Osteoblast (primary cell): ENCODE measurements around the gene TFDP1. TPM values are rescaled to one million over a fixed set of nuclear protein-coding genes. Genes with fewer than 3 reads are reported as not detected.
A peak's percentile ranks its signal among the peaks of the same experiment; 100 is the strongest.
"Not testable (repeated sequence)": the region's sequence is repeated elsewhere in the genome, so short reads cannot be mapped to it uniquely, and the experiment has no call there.

Experiments
- DNase-seq: peaks from one replicate; pipeline ENCODE4 v3.0.0; 2011; ENCODE audit warnings: low spot score, mixed read lengths; ENCODE audit not compliant: insufficient read length; ENCODE audit errors: missing footprints
- H2AFZ ChIP-seq: 2 replicates; pipeline ENCODE4 v1.6.0; 2011; ENCODE audit warnings: mild to moderate bottlenecking, low read length
- H3K27ac ChIP-seq: 2 replicates; pipeline ENCODE4 v1.5.1; 2011; ENCODE audit warnings: mild to moderate bottlenecking, low read depth, low read length, moderate library complexity
- H3K27me3 ChIP-seq: 2 replicates; pipeline ENCODE4 v1.6.0; 2012; ENCODE audit warnings: mild to moderate bottlenecking, control low read depth, inconsistent platforms, low read length, moderate library complexity; ENCODE audit not compliant: insufficient read depth
- H3K36me3 ChIP-seq: 2 replicates; pipeline ENCODE4 v1.5.1; 2011; ENCODE audit warnings: mild to moderate bottlenecking, low read length, control low read depth, moderate library complexity; ENCODE audit not compliant: insufficient read depth
- H3K4me1 ChIP-seq: 2 replicates; pipeline ENCODE4 v1.5.1; 2011; ENCODE audit warnings: mild to moderate bottlenecking, low read length, control low read depth, moderate library complexity; ENCODE audit not compliant: insufficient read depth
- H3K4me2 ChIP-seq: 2 replicates; pipeline ENCODE4 v1.6.0; 2011; ENCODE audit warnings: mild to moderate bottlenecking, low read length; ENCODE audit not compliant: insufficient read depth
- H3K4me3 ChIP-seq: fragments of 200-600 bp; sonication (generic); 3 replicates; pipeline ENCODE4 v1.5.1; 2012; ENCODE audit warnings: mild to moderate bottlenecking, low read length, inconsistent platforms; ENCODE audit not compliant: insufficient read depth
- H3K79me2 ChIP-seq: 2 replicates; pipeline ENCODE4 v1.6.0; 2012; ENCODE audit warnings: mild to moderate bottlenecking, low read length, control low read depth, inconsistent platforms; ENCODE audit not compliant: insufficient read depth
- H3K9me3 ChIP-seq: 2 replicates; pipeline ENCODE4 v1.5.1; 2011; ENCODE audit warnings: low read depth, low read length, control low read depth
- H4K20me1 ChIP-seq: 2 replicates; pipeline ENCODE4 v1.6.0; 2012; ENCODE audit warnings: mild to moderate bottlenecking, low read length, control low read depth; ENCODE audit not compliant: insufficient read depth
- total RNA-seq: library from RNA; depleted of rRNA; stranded (reverse); fragments of >200 nt; gene quantifications from 2 replicates; pipeline ENCODE4 v1.2.3, GENCODE V29; 2012
- TF ChIP-seq, protein P1 (sequence below): IDR thresholded peaks from 2 replicates; pipeline ENCODE4 v1.5.1; 2011; ENCODE audit warnings: mild to moderate bottlenecking, low read depth, low read length, moderate library complexity; ENCODE audit errors: extremely low read depth

TFDP1 gene
- total RNA-seq, 1 donor, result 56.8 TPM

DNA sequence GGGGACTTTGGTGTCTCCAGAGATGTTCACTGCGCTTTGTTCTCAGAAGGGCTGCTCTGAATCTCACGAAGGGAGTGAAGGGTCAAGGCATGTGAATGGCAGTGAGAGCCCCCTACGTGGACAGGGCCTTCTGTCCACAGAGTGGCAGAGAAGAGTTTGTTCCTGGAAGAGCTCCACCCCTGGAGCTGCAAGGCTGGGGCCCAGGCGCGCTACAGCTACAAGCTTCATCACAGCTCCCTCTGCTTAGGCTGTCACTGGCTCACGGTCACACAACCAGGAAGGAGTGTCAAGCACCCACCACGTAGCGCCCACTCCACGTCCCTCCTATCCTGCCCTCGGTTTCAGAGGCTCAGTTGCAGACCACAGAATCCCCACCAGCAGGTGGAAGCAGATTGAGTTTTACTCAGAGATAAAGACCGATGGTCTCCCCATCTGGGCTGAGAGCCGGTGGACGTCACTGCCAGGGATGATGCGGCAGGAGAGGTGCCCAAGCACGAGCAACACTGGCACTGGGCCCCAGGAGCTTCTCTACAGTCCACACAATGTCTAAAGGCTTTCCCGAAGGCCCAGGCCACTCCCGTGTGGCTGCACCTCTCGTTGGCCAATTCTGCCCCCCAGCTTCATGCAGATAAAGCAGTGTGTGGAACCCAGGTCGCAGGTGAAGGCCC lies 23.0 kb upstream of the TFDP1 start:
- no peaks in the 10 kb centered on the region for H4K20me1 ChIP-seq
- no peaks in the 10 kb centered on the region for H3K4me1 ChIP-seq
- H3K4me3 ChIP-seq, result no peak overlapping the region
- TF ChIP-seq, protein P1, sequence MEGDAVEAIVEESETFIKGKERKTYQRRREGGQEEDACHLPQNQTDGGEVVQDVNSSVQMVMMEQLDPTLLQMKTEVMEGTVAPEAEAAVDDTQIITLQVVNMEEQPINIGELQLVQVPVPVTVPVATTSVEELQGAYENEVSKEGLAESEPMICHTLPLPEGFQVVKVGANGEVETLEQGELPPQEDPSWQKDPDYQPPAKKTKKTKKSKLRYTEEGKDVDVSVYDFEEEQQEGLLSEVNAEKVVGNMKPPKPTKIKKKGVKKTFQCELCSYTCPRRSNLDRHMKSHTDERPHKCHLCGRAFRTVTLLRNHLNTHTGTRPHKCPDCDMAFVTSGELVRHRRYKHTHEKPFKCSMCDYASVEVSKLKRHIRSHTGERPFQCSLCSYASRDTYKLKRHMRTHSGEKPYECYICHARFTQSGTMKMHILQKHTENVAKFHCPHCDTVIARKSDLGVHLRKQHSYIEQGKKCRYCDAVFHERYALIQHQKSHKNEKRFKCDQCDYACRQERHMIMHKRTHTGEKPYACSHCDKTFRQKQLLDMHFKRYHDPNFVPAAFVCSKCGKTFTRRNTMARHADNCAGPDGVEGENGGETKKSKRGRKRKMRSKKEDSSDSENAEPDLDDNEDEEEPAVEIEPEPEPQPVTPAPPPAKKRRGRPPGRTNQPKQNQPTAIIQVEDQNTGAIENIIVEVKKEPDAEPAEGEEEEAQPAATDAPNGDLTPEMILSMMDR, result no peak
- DNase-seq, result peak; percentile 41
- H3K27me3 ChIP-seq, result peaks cover 7% of the 10 kb centered on the region
- no peak overlapping the region for H3K27ac ChIP-seq
- H3K36me3 ChIP-seq, result no peaks in the 10 kb centered on the region
- no peaks in the 10 kb centered on the region for H3K79me2 ChIP-seq
- H3K9me3 ChIP-seq, result no peaks in the 10 kb centered on the region
- no peak overlapping the region for H3K4me2 ChIP-seq
- H2AFZ ChIP-seq, result no peak overlapping the region

DNA sequence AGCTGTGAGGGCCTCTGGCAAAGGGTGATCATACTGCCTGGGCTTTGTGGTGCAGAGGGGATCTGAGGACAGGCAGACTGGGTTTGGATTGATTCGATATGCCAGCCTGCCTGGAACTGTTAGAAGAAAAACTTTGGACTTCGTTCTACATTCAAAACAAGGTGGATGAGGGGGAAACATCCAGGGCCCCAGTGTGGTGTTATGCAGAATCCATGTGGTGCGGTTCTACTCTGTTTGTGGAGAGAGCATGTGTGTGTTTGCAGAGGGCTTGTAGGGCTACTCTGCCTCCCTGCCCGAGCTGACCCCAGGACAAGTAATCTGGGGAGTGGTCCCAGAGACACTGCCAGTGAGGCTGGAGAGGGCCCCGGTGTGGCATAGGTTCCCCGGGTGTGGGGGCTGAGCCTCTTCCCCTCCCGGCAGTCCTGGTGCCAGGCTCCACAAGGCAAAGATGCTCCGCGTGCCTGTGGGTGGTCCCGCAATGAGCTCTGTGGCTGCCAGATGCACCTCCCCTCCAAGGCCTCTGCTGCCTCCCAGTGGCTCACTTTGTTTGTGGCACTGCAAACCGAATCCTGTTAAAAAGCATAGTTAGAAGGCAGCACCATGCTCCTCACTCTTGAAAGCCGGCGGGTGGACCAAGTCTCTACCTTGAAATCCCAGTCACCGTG lies 22.3 kb upstream of the TFDP1 start:
- Histone ChIP-seq H3K27me3 (peaks cover 7% of the 10 kb centered on the region), H4K20me1 (no peaks in the 10 kb centered on the region), H3K27ac (no peak overlapping the region), H3K36me3 (no peaks in the 10 kb centered on the region), H3K4me1 (no peaks in the 10 kb centered on the region), H3K9me3 (no peaks in the 10 kb centered on the region), H3K4me3 (no peak overlapping the region), H3K79me2 (no peaks in the 10 kb centered on the region), H3K4me2 (peak overlapping the region; percentile 55), H2AFZ (peak overlapping the region; percentile 68)
- DNase-seq, result peak; percentile 98
- TF ChIP-seq, protein P1, result peak; percentile 78

DNA sequence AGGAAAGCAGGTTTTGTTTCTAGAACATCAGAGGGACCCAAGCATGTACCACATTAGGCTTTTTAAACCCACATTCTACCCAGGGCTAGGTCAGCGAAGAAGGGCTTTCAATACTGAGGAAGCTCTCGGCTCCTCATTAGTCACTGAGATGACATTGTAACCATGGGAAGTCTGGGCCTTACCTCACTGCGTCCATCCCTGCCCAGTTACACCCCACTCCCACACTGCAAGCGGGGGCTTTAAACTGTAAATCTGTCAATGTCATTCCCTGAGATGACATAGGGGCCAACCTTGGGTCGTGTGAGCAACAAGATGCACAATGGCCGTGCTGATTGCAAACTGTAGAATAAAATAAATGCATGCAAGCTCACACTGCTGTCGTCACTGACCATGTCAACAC lies 21.7 kb upstream of the TFDP1 start:
- H2AFZ ChIP-seq, result peak overlapping the region; percentile 68
- DNase-seq, result peak; percentile 49

DNA sequence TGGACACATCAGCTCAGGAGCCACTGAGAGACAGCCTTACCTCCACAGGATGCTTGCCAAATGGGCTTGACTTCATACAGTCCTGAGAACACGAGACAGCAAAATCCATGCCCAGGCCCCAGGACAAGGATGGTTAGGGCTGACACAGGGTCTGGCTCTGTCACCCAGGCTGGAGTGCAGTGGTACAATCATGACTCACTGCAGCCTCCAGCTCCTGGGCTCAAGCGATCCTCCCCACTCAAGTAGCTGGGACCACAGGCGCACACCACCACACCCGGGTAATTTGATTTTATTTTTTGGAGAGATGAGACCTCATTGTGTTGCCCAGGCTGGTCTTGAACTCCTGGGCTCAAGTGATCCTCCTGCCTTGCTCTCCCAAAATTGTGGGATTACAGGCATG lies 21.0 kb upstream of the TFDP1 start:
- not testable (repeated sequence) for H4K20me1 ChIP-seq, H3K4me1 ChIP-seq, H3K4me3 ChIP-seq, H3K4me2 ChIP-seq, H3K27me3 ChIP-seq, H2AFZ ChIP-seq, H3K9me3 ChIP-seq, H3K27ac ChIP-seq, DNase-seq, H3K36me3 ChIP-seq, H3K79me2 ChIP-seq

More for the DNA sequence above, 21.7 kb upstream of the TFDP1 start:
- H3K27me3 ChIP-seq, result peaks cover 7% of the 10 kb centered on the region
- TF ChIP-seq, protein P1, result no peak
- H3K79me2 ChIP-seq, result no peaks in the 10 kb centered on the region
- peak overlapping the region; percentile 43 for H3K4me2 ChIP-seq
- H3K4me3 ChIP-seq, result no peak overlapping the region
- no peak overlapping the region for H3K27ac ChIP-seq
- no peaks in the 10 kb centered on the region for H3K4me1 ChIP-seq
- H4K20me1 ChIP-seq, result no peaks in the 10 kb centered on the region
- no peaks in the 10 kb centered on the region for H3K9me3 ChIP-seq
- no peaks in the 10 kb centered on the region for H3K36me3 ChIP-seq
